GM23338 (cell line): ENCODE results near the gene MOB3B. TPM values are rescaled to one million over a fixed set of nuclear protein-coding genes. Genes with fewer than 3 reads are reported as not detected.

Experiments
- ATAC-seq: fragments of 200-7000 bp; cut with Tn5 transposase; 3 replicates; pipeline ENCODE4 v1.9.1; 2020
- DNase-seq: peaks from one replicate; pipeline ENCODE4 v3.0.0-alpha.2; 2015; ENCODE audit warnings: low spot score
- H2AFZ ChIP-seq: fragments of 200-600 bp; sonication (generic); 2 replicates; pipeline ENCODE4 v1.8.0; 2016; ENCODE audit warnings: antibody characterized with exemption, mild to moderate bottlenecking, moderate library complexity
- H3F3A ChIP-seq: fragments of 200-600 bp; sonication (generic); replicated peaks from 2 replicates; pipeline ENCODE4 v1.8.0; 2017; ENCODE audit warnings: antibody characterized with exemption, mixed run types, low read depth
- H3K27ac ChIP-seq: fragments of 200-600 bp; sonication (generic); 2 replicates; pipeline ENCODE4 v1.6.1; 2016; ENCODE audit warnings: low read depth
- H3K27me3 ChIP-seq: fragments of 200-600 bp; sonication (generic); 2 replicates; pipeline ENCODE4 v1.8.0; 2016; ENCODE audit warnings: mild to moderate bottlenecking, mixed run types, moderate library complexity; ENCODE audit not compliant: insufficient read depth
- H3K36me3 ChIP-seq: fragments of 200-600 bp; sonication (generic); 2 replicates; pipeline ENCODE4 v1.8.0; 2016; ENCODE audit warnings: mild to moderate bottlenecking; ENCODE audit not compliant: insufficient read depth
- H3K4me1 ChIP-seq: fragments of 200-600 bp; sonication (generic); 2 replicates; pipeline ENCODE4 v1.8.0; 2016; ENCODE audit warnings: mild to moderate bottlenecking, moderate library complexity; ENCODE audit not compliant: insufficient read depth
- H3K4me2 ChIP-seq: fragments of 200-600 bp; sonication (generic); 2 replicates; pipeline ENCODE4 v1.7.1; 2017; ENCODE audit warnings: mixed run types
- H3K4me3 ChIP-seq: fragments of 200-600 bp; sonication (generic); 2 replicates; pipeline ENCODE4 v1.6.1; 2016; ENCODE audit warnings: mixed run types
- H3K79me2 ChIP-seq: fragments of 200-600 bp; sonication (generic); replicated peaks from 2 replicates; pipeline ENCODE4 v1.8.0; 2017; ENCODE audit warnings: mild to moderate bottlenecking; ENCODE audit not compliant: insufficient read depth
- H3K9me2 ChIP-seq: fragments of 200-600 bp; sonication (generic); 2 replicates; pipeline ENCODE4 v1.8.0; 2017; ENCODE audit not compliant: insufficient read depth
- H4K20me1 ChIP-seq: fragments of 200-600 bp; sonication (generic); replicated peaks from 2 replicates; pipeline ENCODE4 v1.8.0; 2017; ENCODE audit warnings: mild to moderate bottlenecking; ENCODE audit not compliant: insufficient read depth
- H3K27ac Mint-ChIP-seq: 2 replicates; pipeline ENCODE4 v1.8.0; 2020; ENCODE audit warnings: inconsistent platforms, mild to moderate bottlenecking, moderate library complexity, mixed read lengths
- H3K27me3 Mint-ChIP-seq: 3 replicates; pipeline ENCODE4 v1.8.0; 2022; ENCODE audit warnings: low read depth, mild to moderate bottlenecking, moderate library complexity, mixed read lengths, inconsistent platforms; ENCODE audit not compliant: insufficient read depth, poor library complexity
- H3K36me3 Mint-ChIP-seq: 3 replicates; pipeline ENCODE4 v1.8.0; 2021; ENCODE audit warnings: low read depth, mild to moderate bottlenecking, inconsistent platforms, moderate library complexity, mixed read lengths
- H3K4me1 Mint-ChIP-seq: 3 replicates; pipeline ENCODE4 v1.8.0; 2020; ENCODE audit warnings: mild to moderate bottlenecking, inconsistent platforms, mixed read lengths
- H3K4me3 Mint-ChIP-seq: 3 replicates; pipeline ENCODE4 v1.8.0; 2021; ENCODE audit warnings: moderate library complexity, mild to moderate bottlenecking, inconsistent platforms, mixed read lengths
- H3K9me3 Mint-ChIP-seq: 3 replicates; pipeline ENCODE4 v1.8.0; 2020; ENCODE audit warnings: moderate library complexity, mild to moderate bottlenecking, inconsistent platforms, mixed read lengths
- ETS1 ChIP-seq: IDR thresholded peaks from 2 replicates; pipeline ENCODE4 v1.6.1; 2016; ENCODE audit warnings: antibody characterized with exemption
- EZH2phosphoT487 ChIP-seq: fragments of 200-600 bp; sonication (generic); IDR thresholded peaks from one replicate; pipeline ENCODE4 v1.8.1; 2018; ENCODE audit warnings: antibody characterized with exemption; ENCODE audit not compliant: unreplicated experiment
- JUNB ChIP-seq: IDR thresholded peaks from one replicate; pipeline ENCODE4 v1.6.1; 2016; ENCODE audit warnings: antibody characterized with exemption; ENCODE audit not compliant: unreplicated experiment
- NANOG ChIP-seq: IDR thresholded peaks from 2 replicates; pipeline ENCODE4 v1.6.1; 2016; ENCODE audit warnings: antibody characterized with exemption, borderline replicate concordance
- POLR2AphosphoS5 ChIP-seq: IDR thresholded peaks from 2 replicates; pipeline ENCODE4 v1.6.1; 2016; ENCODE audit warnings: antibody characterized with exemption, low read depth
- REST ChIP-seq: IDR thresholded peaks from one replicate; pipeline ENCODE4 v1.6.1; 2018; ENCODE audit warnings: antibody characterized with exemption; ENCODE audit not compliant: unreplicated experiment
- STAT1 ChIP-seq: IDR thresholded peaks from one replicate; pipeline ENCODE4 v1.6.1; 2016; ENCODE audit warnings: antibody characterized with exemption; ENCODE audit not compliant: unreplicated experiment
- ZNF331 ChIP-seq: fragments of 250-450 bp; sonication (Bioruptor Pico); IDR thresholded peaks from 2 replicates; pipeline ENCODE4 v1.5.0; 2020; ENCODE audit warnings: low read depth, mild to moderate bottlenecking, moderate library complexity
- polyA plus RNA-seq: library from polyadenylated mRNA; unstranded; fragments of >200 nt; fragmentation: Nextera tagmentation; extraction: Ambion mirVana; gene quantifications from 2 replicates; pipeline ENCODE4 v1.2.1, GENCODE V29; 2016
- total RNA-seq: library from RNA; depleted of rRNA; stranded (reverse); fragments of >200 nt; shearing (Covaris generic); gene quantifications from 2 replicates; pipeline ENCODE4 v1.2.3, GENCODE V29; 2014

Gene MOB3B
- total and polyA plus RNA-seq, 2 experiments from 2014 or later: 7.6 to 12.1 TPM

- TF ChIP-seq REST: no peak
- TF ChIP-seq POLR2AphosphoS5: no peak
- TF ChIP-seq EZH2phosphoT487: no peak
Observed at GRCh38 chr9:27425827-27426510, 103.6 kb downstream of the MOB3B start (continued).

- H3K9me3 Mint-ChIP-seq: no peaks in the 10 kb centered on the region
- no peaks in the 10 kb centered on the region for H4K20me1 ChIP-seq
- ATAC-seq (no peak), DNase-seq (no peak)
- H3K4me3 ChIP-seq: no peak overlapping the region
- no peaks in the 10 kb centered on the region for H3K27me3 ChIP-seq
- no peaks in the 10 kb centered on the region; the same call in 1 of the 2 replicates for H3K79me2 ChIP-seq
- no peaks in the 10 kb centered on the region for H3F3A ChIP-seq
- H3K4me2 ChIP-seq: no peak overlapping the region
- H2AFZ ChIP-seq: no peak overlapping the region
- H3K4me1 ChIP-seq: peaks cover 29% of the 10 kb centered on the region
- H3K27me3 Mint-ChIP-seq: peaks cover 2% of the 10 kb centered on the region
- H3K27ac ChIP-seq: no peak overlapping the region
- H3K36me3 Mint-ChIP-seq: peaks cover 7% of the 10 kb centered on the region; the same call in 2 of the 3 replicates
- no peaks in the 10 kb centered on the region for H3K9me2 ChIP-seq
- H3K4me1 Mint-ChIP-seq: peaks cover 60% of the 10 kb centered on the region
- no peak overlapping the region for H3K4me3 Mint-ChIP-seq
- H3K36me3 ChIP-seq: no peaks in the 10 kb centered on the region
- H3K27ac Mint-ChIP-seq: no peak overlapping the region
- TF ChIP-seq NANOG: no peak
- TF ChIP-seq STAT1: no peak
- no peak for TF ChIP-seq ETS1
- no peak for TF ChIP-seq REST
- no peak for TF ChIP-seq JUNB
- no peak for TF ChIP-seq ZNF331
Observed at GRCh38 chr9:27423915-27424710, 105.5 kb downstream of the MOB3B start.
